ENCODE data around the gene CAPZA1. TPM values are rescaled to one million over a fixed set of nuclear protein-coding genes. Genes with fewer than 3 reads are reported as not detected.

CAPZA1 gene
- total RNA-seq, 4 donors from 2014 or later, result 116 to 181 (median 179) TPM

- H3K27ac ChIP-seq, result peak overlapping the region in 1 of 4 donors; percentile 71
- TF ChIP-seq POLR2A (IDR thresholded peaks at IDR 0.05), result no peak
- no peak for TF ChIP-seq CTCF (IDR thresholded peaks at IDR 0.05)
- peak in 2 of 3 donors; percentile 36 to 62 for DNase-seq
These were observed 95.0 kb downstream of the CAPZA1 start for GRCh38 chr1:112714313-112715263.

DNA sequence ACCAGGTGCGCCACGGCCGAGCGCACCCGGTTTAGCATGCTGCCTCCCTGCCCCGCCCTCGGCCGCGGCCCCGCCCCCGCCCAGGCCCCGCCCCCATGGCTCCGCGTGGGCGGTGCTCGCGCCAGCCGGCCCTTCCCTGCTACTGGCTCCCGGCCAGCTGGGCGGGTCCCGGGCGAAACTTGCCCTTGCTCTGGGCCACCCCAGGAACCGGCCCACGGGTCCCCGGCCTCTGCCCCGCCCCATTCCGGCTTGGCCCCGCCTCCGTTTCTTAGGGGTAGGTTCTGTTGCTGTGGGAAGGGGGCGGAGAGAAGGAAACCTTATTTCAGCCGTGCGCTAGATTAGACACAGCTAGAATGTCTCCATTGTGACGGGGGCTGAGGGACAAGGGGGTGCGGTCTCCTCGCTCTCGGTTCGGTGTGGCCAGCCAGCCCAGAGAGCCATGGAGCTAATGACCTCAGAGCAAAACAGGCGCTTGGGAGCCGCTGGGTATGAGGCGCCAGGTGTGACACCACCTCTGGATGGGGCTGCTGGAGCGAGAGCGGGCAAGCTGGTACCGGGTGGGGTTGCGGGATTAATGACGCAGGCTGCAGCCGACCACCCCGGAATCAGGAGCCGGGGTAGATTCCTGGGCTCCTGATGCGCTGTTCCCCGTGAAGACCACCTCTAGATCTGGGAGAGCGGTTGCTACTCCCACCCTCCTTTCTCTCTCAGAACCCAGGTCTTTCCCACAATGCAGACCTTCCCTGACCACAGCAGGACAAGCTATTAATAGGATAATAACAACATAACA lies 95.8 kb downstream of the CAPZA1 start, which contains the start of gene PPM1J:
PPM1J (minus strand) TSS at position 69 of the 790 bp plus-strand sequence; CDS start at position 38, 31 bp downstream.
- H3K27me3 ChIP-seq, result no peaks in the 10 kb centered on the region
- H3K27ac ChIP-seq, result peak within 1 kb of the TSS; percentile 57 to 72 (median 66)
- no peaks in the 10 kb centered on the region for H3K36me3 ChIP-seq
- peak in 1 of 2 donors; percentile 42 for TF ChIP-seq POLR2A (IDR thresholded peaks at IDR 0.05)
- TF ChIP-seq CTCF (IDR thresholded peaks at IDR 0.05), result no peak
- peak; percentile 99 to 100 (median 100) for DNase-seq
- H3K4me3 ChIP-seq, result peak within 1 kb of the TSS; percentile 52 to 86 (median 74)
- H3K4me1 ChIP-seq, result peaks cover 0 to 18% (median 10%) of the 10 kb centered on the region in 4 donors
- H3K9me3 ChIP-seq, result no peaks in the 10 kb centered on the region

More at GRCh38 chr1:112714313-112715263, 95.0 kb downstream of the CAPZA1 start:
- Histone ChIP-seq H3K4me1 (peaks cover 0 to 18% (median 10%) of the 10 kb centered on the region in 4 donors), H3K27me3 (no peaks in the 10 kb centered on the region), H3K4me3 (peak overlapping the region; percentile 52 to 86 (median 74)), H3K9me3 (no peaks in the 10 kb centered on the region), H3K36me3 (no peaks in the 10 kb centered on the region)

DNA sequence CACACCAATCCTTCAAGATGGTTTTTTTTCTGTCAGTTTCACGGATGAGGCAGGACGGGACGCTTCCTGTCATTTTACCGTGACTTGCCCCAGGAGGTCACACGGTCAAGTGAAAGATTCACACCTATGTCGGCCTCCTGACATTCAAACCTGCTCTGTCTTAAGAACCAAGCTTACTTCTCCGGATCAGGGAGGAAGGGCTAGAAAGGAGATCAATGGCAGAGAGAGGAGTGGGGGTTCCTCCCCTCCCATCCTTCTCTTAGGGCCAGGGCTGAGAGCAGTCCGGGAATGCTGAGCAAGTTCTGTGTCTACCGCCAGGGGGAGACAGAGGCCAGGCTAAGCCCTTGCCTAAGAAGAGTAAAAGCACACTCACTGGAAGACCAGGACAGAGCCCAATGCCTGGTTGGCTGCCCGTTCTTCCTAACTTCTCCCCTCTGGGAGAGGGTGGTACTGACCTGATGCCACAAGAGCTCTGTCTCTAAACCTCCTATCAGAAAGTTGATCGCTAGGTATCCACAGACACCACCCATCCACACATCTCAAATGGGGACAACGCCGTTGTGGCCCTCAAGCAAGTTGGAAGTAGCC lies 96.6 kb downstream of the CAPZA1 start:
- H3K27me3 ChIP-seq, result no peaks in the 10 kb centered on the region
- TF ChIP-seq CTCF (IDR thresholded peaks at IDR 0.05) (peak; percentile 76 to 97 (median 94)), POLR2A (IDR thresholded peaks at IDR 0.05) (no peak)
- peak overlapping the region in 3 of 4 donors; percentile 62 to 72 (median 71) for H3K27ac ChIP-seq
- no peaks in the 10 kb centered on the region for H3K36me3 ChIP-seq
- peak; percentile 77 to 94 (median 89) for DNase-seq
- H3K4me3 ChIP-seq, result peak overlapping the region; percentile 52 to 86 (median 74)
- no peaks in the 10 kb centered on the region for H3K9me3 ChIP-seq
- peaks cover 0 to 18% (median 10%) of the 10 kb centered on the region in 4 donors for H3K4me1 ChIP-seq

GRCh38 chr1:112717263-112717873 lies 97.7 kb downstream of the CAPZA1 start:
- peaks cover 0 to 19% (median 10%) of the 10 kb centered on the region in 4 donors for H3K4me1 ChIP-seq
- no peak overlapping the region for H3K4me3 ChIP-seq
- H3K9me3 ChIP-seq, result no peaks in the 10 kb centered on the region
- no peaks in the 10 kb centered on the region for H3K36me3 ChIP-seq
- DNase-seq, result no peak
- no peak overlapping the region for H3K27ac ChIP-seq
- no peak for TF ChIP-seq CTCF (IDR thresholded peaks at IDR 0.05)
- TF ChIP-seq POLR2A (IDR thresholded peaks at IDR 0.05), result no peak
- H3K27me3 ChIP-seq, result no peaks in the 10 kb centered on the region

Measured in Peyer's patch (tissue), 4 donors.